Endothelial cell of umbilical vein (primary cell): ENCODE data around the gene RIOX2.

ENCODE experiments used
- CTCF ChIP-seq, 2 donors: IDR thresholded peaks; 1 replicate in 1 of 2; 2 replicates in 1 of 2; pipeline ENCODE4 v1.5.1; 2011; ENCODE audit warnings: low read length in 2 of 2, mild to moderate bottlenecking in 2 of 2, moderate library complexity in 2 of 2, control low read depth in 1 of 2, inconsistent platforms in 1 of 2, low read depth in 1 of 2; ENCODE audit not compliant: insufficient read depth in 1 of 2; ENCODE audit errors: extremely low read depth in 1 of 2
- MAX ChIP-seq: IDR thresholded peaks from 2 replicates; pipeline ENCODE4 v1.6.1; 2011; ENCODE audit not compliant: insufficient read depth, insufficient read length
- POLR2AphosphoS5 ChIP-seq: IDR thresholded peaks from 2 replicates; pipeline ENCODE4 v1.6.1; 2012; ENCODE audit warnings: low read depth, mild to moderate bottlenecking, control low read depth, low read length, moderate library complexity; ENCODE audit not compliant: insufficient read depth

GRCh38 chr3:98005438-98005837 lies 33.2 kb upstream of the RIOX2 start:
- TF ChIP-seq MAX = no peak
- no peak for TF ChIP-seq POLR2AphosphoS5
- no peak for TF ChIP-seq CTCF (IDR thresholded peaks at IDR 0.05; ENCODE audit: extremely low read depth in 1 of 2, insufficient read depth in 1 of 2, low read depth in 1 of 2, low read length in 2 of 2)
